HAP-1 (cell line): Measurements from ENCODE around the gene P2RY6.
"Not testable (repeated sequence)": the region's sequence is repeated elsewhere in the genome, so short reads cannot be mapped to it uniquely, and the experiment has no call there.

Experiments used
- DNase-seq, 2 experiments: peaks; one replicate each; pipeline ENCODE4 v3.0.0-alpha.2; 2016 to 2020; ENCODE audit warnings: low spot score in 2 of 2
- H3K27me3 ChIP-seq: fragments of 250-450 bp; sonication (Bioruptor Pico); 2 replicates; pipeline ENCODE4 v1.5.1; 2020; ENCODE audit warnings: low read depth, mild to moderate bottlenecking, moderate library complexity
- H3K36me3 ChIP-seq: fragments of 250-450 bp; sonication (Bioruptor Pico); replicated peaks from 2 replicates; pipeline ENCODE4 v1.5.1; 2020; ENCODE audit warnings: mild to moderate bottlenecking
- H3K4me1 ChIP-seq: fragments of 250-450 bp; sonication (Bioruptor Pico); 2 replicates; pipeline ENCODE4 v1.5.1; 2020; ENCODE audit warnings: mild to moderate bottlenecking
- H3K4me3 ChIP-seq: fragments of 250-450 bp; sonication (Bioruptor Pico); 2 replicates; pipeline ENCODE4 v1.5.1; 2020; ENCODE audit warnings: mild to moderate bottlenecking, moderate library complexity
- H3K9me3 ChIP-seq: fragments of 250-450 bp; sonication (Bioruptor Pico); 2 replicates; pipeline ENCODE4 v1.5.1; 2020; ENCODE audit warnings: mild to moderate bottlenecking, moderate library complexity
- in situ Hi-C: fragments of 300-500 bp; cut with MboI; formaldehyde crosslinking; loops from 3 replicates; pipeline ENCODE4 v1.14.3; 2020; ENCODE audit warnings: low sequenced_read_pairs, inconsistent platforms, mixed read lengths

Gene P2RY6

DNA sequence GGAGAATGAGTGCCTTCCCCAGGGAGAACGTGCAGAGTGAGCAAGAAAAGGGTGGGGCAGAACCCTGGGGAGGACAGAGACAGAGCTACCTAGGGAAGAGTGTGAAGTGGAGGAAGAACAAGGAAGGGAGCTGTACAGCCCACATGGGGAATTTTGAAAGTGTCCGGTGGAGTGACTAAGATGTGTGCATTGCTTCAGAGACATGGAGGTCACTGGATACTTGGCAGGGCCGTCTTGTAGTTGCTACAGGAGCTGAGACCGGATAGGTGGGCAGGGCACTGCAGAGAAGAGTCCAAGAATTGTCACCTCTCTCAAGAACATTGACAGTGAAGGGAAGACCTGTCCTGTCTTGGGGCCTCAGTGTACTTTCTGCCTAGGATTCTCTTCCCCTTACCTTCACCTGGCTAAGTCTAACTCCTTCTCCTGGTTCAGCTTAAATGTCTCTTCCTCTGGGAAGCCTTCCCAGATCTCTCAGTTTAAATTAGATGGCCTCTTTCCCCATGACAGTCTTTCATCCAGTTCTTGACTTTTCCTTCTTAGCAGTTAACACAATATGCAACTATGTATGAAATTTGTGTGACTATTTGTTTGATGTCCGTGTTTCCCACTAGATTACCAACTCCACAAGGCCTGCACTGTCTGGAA, 9.2 kb upstream of the P2RY6 start:
- Histone ChIP-seq H3K9me3 (no peaks in the 10 kb centered on the region; the same call in 1 of the 2 replicates), H3K36me3 (no peaks in the 10 kb centered on the region), H3K4me3 (no peak overlapping the region), H3K27me3 (peaks cover 11% of the 10 kb centered on the region), H3K4me1 (no peaks in the 10 kb centered on the region)
- in situ Hi-C loops: no loop called here
- DNase-seq: no peak

- no peaks in the 10 kb centered on the region; the same call in 1 of the 2 replicates for H3K9me3 ChIP-seq
- H3K27me3 ChIP-seq: peaks cover 11% of the 10 kb centered on the region
- no peak for DNase-seq
- in situ Hi-C loops: no loop called here
- no peaks in the 10 kb centered on the region for H3K4me1 ChIP-seq
- H3K36me3 ChIP-seq: no peaks in the 10 kb centered on the region
- H3K4me3 ChIP-seq: no peak overlapping the region
These were observed 8.5 kb upstream of the P2RY6 start for GRCh38 chr11:73263640-73264039.

GRCh38 chr11:73265278-73265810, 6.8 kb upstream of the P2RY6 start:
- Histone ChIP-seq H3K4me1 (no peaks in the 10 kb centered on the region), H3K36me3 (no peaks in the 10 kb centered on the region), H3K4me3 (no peak overlapping the region), H3K9me3 (no peaks in the 10 kb centered on the region; the same call in 1 of the 2 replicates), H3K27me3 (peaks cover 11% of the 10 kb centered on the region)
- in situ Hi-C loops: no loop called here
- no peak for DNase-seq

- Histone ChIP-seq H3K9me3 (no peaks in the 10 kb centered on the region; the same call in 1 of the 2 replicates), H3K4me1 (no peaks in the 10 kb centered on the region), H3K27me3 (peaks cover 11% of the 10 kb centered on the region), H3K4me3 (no peak overlapping the region), H3K36me3 (no peaks in the 10 kb centered on the region)
- in situ Hi-C loops: no loop called here
- DNase-seq: no peak
These were observed 6.1 kb upstream of the P2RY6 start for GRCh38 chr11:73265853-73266645.

GRCh38 chr11:73266646-73267020, 5.5 kb upstream of the P2RY6 start:
- no peaks in the 10 kb centered on the region for H3K4me1 ChIP-seq
- H3K9me3 ChIP-seq: no peaks in the 10 kb centered on the region; the same call in 1 of the 2 replicates
- no peak overlapping the region for H3K4me3 ChIP-seq
- in situ Hi-C loops: no loop called here
- peaks cover 11% of the 10 kb centered on the region for H3K27me3 ChIP-seq
- no peak for DNase-seq
- no peaks in the 10 kb centered on the region for H3K36me3 ChIP-seq

DNA sequence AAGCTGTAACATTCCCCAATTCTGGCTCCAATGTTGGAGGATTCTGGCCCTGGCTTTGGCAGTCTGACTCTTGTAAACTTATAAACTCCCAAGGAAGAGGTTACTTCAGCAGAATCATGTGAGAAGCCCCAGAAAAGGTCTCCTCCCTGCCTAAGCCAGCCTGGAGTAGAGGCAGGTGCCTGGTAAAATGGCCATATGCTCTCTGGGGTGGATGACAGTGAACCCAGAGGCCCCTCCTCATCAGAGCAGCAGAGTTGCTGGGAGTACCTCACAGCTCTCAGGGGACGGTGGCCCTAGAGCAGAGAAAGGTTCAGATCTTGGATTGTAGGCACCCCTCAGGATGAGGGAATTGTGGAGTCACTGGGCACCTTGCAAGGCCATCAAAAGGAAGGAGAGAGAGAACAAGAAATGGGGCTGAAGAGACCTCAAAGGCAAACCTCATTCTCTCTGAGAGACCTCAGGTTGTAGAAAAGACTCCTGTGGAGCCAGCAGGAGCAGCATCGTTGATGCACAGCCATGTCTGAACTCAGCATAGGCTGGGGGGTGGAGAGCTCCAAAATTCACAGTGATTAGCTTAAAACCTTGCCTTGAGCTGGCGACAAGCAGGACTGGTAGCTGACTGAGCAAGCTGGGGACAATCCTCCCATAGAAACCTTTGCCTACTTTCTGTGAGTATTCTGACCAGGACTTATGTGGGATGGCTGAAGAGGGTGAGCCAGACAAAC, 4.9 kb upstream of the P2RY6 start:
- Histone ChIP-seq H3K27me3 (peaks cover 7% of the 10 kb centered on the region), H3K9me3 (no peaks in the 10 kb centered on the region), H3K4me1 (no peaks in the 10 kb centered on the region), H3K4me3 (no peak overlapping the region), H3K36me3 (no peaks in the 10 kb centered on the region)
- no peak for DNase-seq
- in situ Hi-C loops: no loop called here

- no peaks in the 10 kb centered on the region for H3K9me3 ChIP-seq
- no peak for DNase-seq
- in situ Hi-C loops: no loop called here
- H3K4me1 ChIP-seq: no peaks in the 10 kb centered on the region
- no peaks in the 10 kb centered on the region for H3K36me3 ChIP-seq
- peaks cover 4% of the 10 kb centered on the region; the same call in 1 of the 2 replicates for H3K27me3 ChIP-seq
- no peak overlapping the region for H3K4me3 ChIP-seq
These were observed 4.1 kb upstream of the P2RY6 start for GRCh38 chr11:73267906-73268540.

GRCh38 chr11:73268671-73269271, 3.4 kb upstream of the P2RY6 start:
- DNase-seq: no peak
- H3K4me1 ChIP-seq: no peaks in the 10 kb centered on the region
- in situ Hi-C loops: no loop called here
- H3K27me3 ChIP-seq: 0 out of 2 replicates have a peak, but pooled peaks cover 3% of the 10 kb centered on the region
- no peaks in the 10 kb centered on the region for H3K9me3 ChIP-seq
- H3K4me3 ChIP-seq: no peak overlapping the region
- no peaks in the 10 kb centered on the region for H3K36me3 ChIP-seq

GRCh38 chr11:73269459-73270015, 2.6 kb upstream of the P2RY6 start:
- in situ Hi-C loops: no loop called here
- no peaks in the 10 kb centered on the region for H3K9me3 ChIP-seq
- H3K27me3 ChIP-seq: 0 out of 2 replicates have a peak, but pooled peaks cover 3% of the 10 kb centered on the region
- H3K36me3 ChIP-seq: no peaks in the 10 kb centered on the region
- no peak for DNase-seq
- no peaks in the 10 kb centered on the region for H3K4me1 ChIP-seq
- no peak overlapping the region for H3K4me3 ChIP-seq

GRCh38 chr11:73270016-73270854, 1.9 kb upstream of the P2RY6 start:
- in situ Hi-C loops: no loop called here
- no peak overlapping the region for H3K4me3 ChIP-seq
- no peaks in the 10 kb centered on the region for H3K9me3 ChIP-seq
- DNase-seq: no peak
- 0 out of 2 replicates have a peak, but pooled peaks cover 3% of the 10 kb centered on the region for H3K27me3 ChIP-seq
- H3K4me1 ChIP-seq: no peaks in the 10 kb centered on the region
- H3K36me3 ChIP-seq: no peaks in the 10 kb centered on the region

DNA sequence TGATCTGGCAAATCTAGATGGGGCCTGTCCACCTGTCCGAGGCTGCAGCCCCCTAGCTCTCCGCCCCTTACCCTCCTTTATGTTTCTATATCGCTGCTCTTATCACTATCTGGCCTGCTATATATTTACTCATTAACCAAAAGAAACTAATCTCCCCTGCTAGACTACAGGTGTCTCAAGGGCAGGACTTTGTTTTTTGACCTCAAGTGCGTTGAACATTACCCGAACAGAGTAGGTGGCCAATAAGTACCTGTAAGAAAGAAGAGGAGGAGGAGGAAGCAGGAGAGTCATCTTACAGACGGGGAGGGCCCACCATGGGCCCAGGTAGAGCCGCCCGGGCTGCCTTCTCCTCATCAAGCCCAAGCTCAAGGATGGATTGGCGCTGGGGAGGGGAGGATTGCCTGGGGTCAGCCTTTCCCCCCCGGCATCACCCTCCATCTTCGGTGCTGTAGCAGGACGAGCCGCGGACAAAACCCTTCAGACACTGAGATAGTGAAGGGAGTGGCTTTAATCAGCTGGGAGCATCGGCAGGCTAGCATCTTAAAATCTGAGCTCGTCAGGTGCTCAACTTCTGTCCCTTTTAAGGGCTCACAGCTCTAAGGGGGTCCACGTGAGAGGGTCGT, 1.2 kb upstream of the P2RY6 start:
- in situ Hi-C loops: no loop called here
- Histone ChIP-seq H3K4me1 (no peaks in the 10 kb centered on the region), H3K4me3 (no peak overlapping the region), H3K9me3 (no peaks in the 10 kb centered on the region), H3K27me3 (no peaks in the 10 kb centered on the region), H3K36me3 (no peaks in the 10 kb centered on the region)
- no peak for DNase-seq

- in situ Hi-C loops, H3K9me3 ChIP-seq, H3K27me3 ChIP-seq, H3K4me3 ChIP-seq, DNase-seq, H3K36me3 ChIP-seq, H3K4me1 ChIP-seq: not testable (repeated sequence)
These were observed 666 bp upstream of the P2RY6 start for GRCh38 chr11:73271478-73271865.
